Endothelial cell of umbilical vein (primary cell): Measurements from ENCODE around the gene NT5C1A. TPM values are rescaled to one million over a fixed set of nuclear protein-coding genes. Genes with fewer than 3 reads are reported as not detected.

Experiments used
- BruUV-seq: library from RNA; stranded (reverse); fragments of 400-500 nt; replicated peaks from 2 replicates; lab custom pipeline; 2021; lab: Mats Ljungman, UMichigan
- CTCF ChIA-PET: fragments of 300-600, 350-600 bp; sonication (Branson Sonifier 250); formaldehyde crosslinking; loops from one replicate; lab custom pipeline; 2021; ENCODE audit warnings: antibody characterized with exemption, inconsistent platforms; lab: Charles Lee
- POLR2A ChIA-PET: fragments of 300-600, 350-600 bp; sonication (Branson Sonifier 250); formaldehyde crosslinking; loops from one replicate; lab custom pipeline; 2021; ENCODE audit warnings: antibody characterized with exemption, inconsistent platforms; lab: Charles Lee
- DNase-seq: peaks from one replicate; pipeline ENCODE4 v3.0.0-alpha.2; 2011; ENCODE audit warnings: low read depth, low spot score
- FAIRE-seq: peaks from 2 replicates; lab custom pipeline; 2011; peaks lifted over from hg19 to GRCh38; lab: Jason Lieb, UNC
- H2AFZ ChIP-seq: 2 replicates; pipeline ENCODE4 v1.6.0; 2012; ENCODE audit warnings: low read depth, low read length, control low read depth, inconsistent platforms
- H3K27ac ChIP-seq: 2 replicates; pipeline ENCODE4 v1.5.1; 2011; ENCODE audit warnings: low read depth, mild to moderate bottlenecking, control low read depth, low read length, moderate library complexity; ENCODE audit not compliant: insufficient read depth
- H3K27me3 ChIP-seq, 2 experiments: 2 replicates each; pipeline versions ENCODE4 v1.6.0 to v1.6.1; 2011; ENCODE audit warnings: low read length in 2 of 2, mixed read lengths in 1 of 2; ENCODE audit not compliant: control insufficient read depth in 2 of 2, insufficient read depth in 2 of 2
- H3K36me3 ChIP-seq, 2 experiments: 2 replicates in 1 of 2; 3 replicates in 1 of 2; pipeline ENCODE4 v1.5.1; 2011; ENCODE audit warnings: low read length in 2 of 2, mild to moderate bottlenecking in 1 of 2, moderate library complexity in 1 of 2; ENCODE audit not compliant: control insufficient read depth in 2 of 2, insufficient read depth in 2 of 2; ENCODE audit errors: extremely low read depth in 1 of 2
- H3K4me1 ChIP-seq: 3 replicates; pipeline ENCODE4 v1.5.1; 2011; ENCODE audit warnings: mild to moderate bottlenecking, low read length; ENCODE audit not compliant: control insufficient read depth, insufficient read depth; ENCODE audit errors: extremely low read depth
- H3K4me2 ChIP-seq: 2 replicates; pipeline ENCODE4 v1.6.1; 2011; ENCODE audit warnings: low read length, control low read depth, mixed read lengths; ENCODE audit not compliant: insufficient read depth
- H3K4me3 ChIP-seq, 3 experiments: fragments of 200-600 bp in 1 of 3; sonication (generic), shearing (Covaris generic) in 1 of 3; replicated peaks in 1 of 3; 2 replicates each; pipeline ENCODE4 v1.5.1; 2011 to 2016; ENCODE audit warnings: control low read depth in 3 of 3, low read length in 3 of 3, mild to moderate bottlenecking in 2 of 3, inconsistent platforms in 1 of 3, low read depth in 1 of 3, moderate library complexity in 1 of 3; ENCODE audit not compliant: insufficient read depth in 1 of 3
- H3K79me2 ChIP-seq: 2 replicates; pipeline ENCODE4 v1.6.0; 2012; ENCODE audit warnings: low read length, inconsistent platforms; ENCODE audit not compliant: control insufficient read depth, insufficient read depth
- H3K9ac ChIP-seq: replicated peaks from 2 replicates; pipeline ENCODE3; 2011; ENCODE audit warnings: low read length, control low read depth; ENCODE audit not compliant: insufficient read depth; ENCODE audit errors: extremely low read depth
- H3K9me1 ChIP-seq: replicated peaks from 3 replicates; pipeline ENCODE4 v1.6.0; 2011; ENCODE audit warnings: mild to moderate bottlenecking, low read length; ENCODE audit not compliant: control insufficient read depth, insufficient read depth; ENCODE audit errors: extremely low read depth
- H3K9me3 ChIP-seq: replicated peaks from 2 replicates; pipeline ENCODE4 v1.5.1; 2012; ENCODE audit warnings: low read length, inconsistent platforms; ENCODE audit not compliant: control insufficient read depth, insufficient read depth
- H4K20me1 ChIP-seq: replicated peaks from 2 replicates; pipeline ENCODE3; 2011; ENCODE audit warnings: mild to moderate bottlenecking, low read length; ENCODE audit not compliant: control insufficient read depth, insufficient read depth; ENCODE audit errors: extremely low read depth
- EZH2 ChIP-seq: IDR thresholded peaks from 2 replicates; pipeline ENCODE4 v1.6.1; 2012; ENCODE audit warnings: borderline replicate concordance, low read depth, mild to moderate bottlenecking, moderate library complexity, low read length, inconsistent platforms; ENCODE audit not compliant: severe bottlenecking
- FOS ChIP-seq: IDR thresholded peaks from 2 replicates; pipeline ENCODE4 v1.6.1; 2011; ENCODE audit warnings: mild to moderate bottlenecking, low read length, moderate library complexity, borderline replicate concordance; ENCODE audit not compliant: insufficient read depth
- GATA2 ChIP-seq: IDR thresholded peaks from 2 replicates; pipeline ENCODE4 v1.7.0; 2011; ENCODE audit warnings: low read depth, mild to moderate bottlenecking, moderate library complexity, mixed read lengths, low read length; ENCODE audit not compliant: insufficient read length, insufficient read depth
- JUN ChIP-seq: IDR thresholded peaks from 2 replicates; pipeline ENCODE4 v1.6.1; 2011; ENCODE audit warnings: borderline replicate concordance, low read depth; ENCODE audit not compliant: insufficient read length, insufficient read depth
- MYC ChIP-seq: IDR thresholded peaks from one replicate; pipeline ENCODE4 v1.6.1; 2011; ENCODE audit warnings: mild to moderate bottlenecking, low read depth, low read length
- POLR2A ChIP-seq: IDR thresholded peaks from 2 replicates; pipeline ENCODE4 v1.6.1; 2012; ENCODE audit warnings: low read depth, mild to moderate bottlenecking, control low read depth, low read length
- POLR2AphosphoS5 ChIP-seq: IDR thresholded peaks from 2 replicates; pipeline ENCODE4 v1.6.1; 2012; ENCODE audit warnings: low read depth, mild to moderate bottlenecking, control low read depth, low read length, moderate library complexity; ENCODE audit not compliant: insufficient read depth
- dilution Hi-C: fragments of 300-500 bp; cut with MboI; formaldehyde crosslinking; loops from one replicate; pipeline ENCODE4 v1.15.0; 2019; ENCODE audit warnings: low sequenced_read_pairs; ENCODE audit not compliant: extremely low pct_ligation_motif_present
- intact Hi-C: fragments of 100-400 bp; cut with micrococcal nuclease; formaldehyde crosslinking; loops from one replicate; pipeline ENCODE4 v1.10.0; 2022
- polyA plus RNA-seq, 4 experiments: library from polyadenylated mRNA; depleted of rRNA in 3 of 4; stranded (reverse) in 3 of 4; unstranded in 1 of 4; fragments of >200 nt; gene quantifications; 2 replicates each; pipeline versions ENCODE4 v1.2.1 to v1.2.3, GENCODE V29; 2011 to 2012; ENCODE audit warnings: missing spikeins in 1 of 4
- total RNA-seq: library from RNA; stranded (reverse); gene quantifications from 2 replicates; pipeline ENCODE4 v1.2.3, GENCODE V29; 2021
- TF ChIP-seq, protein P1 (sequence below): IDR thresholded peaks from 2 replicates; pipeline ENCODE4 v1.6.1; 2011; ENCODE audit not compliant: insufficient read depth, insufficient read length
- TF ChIP-seq, protein P2 (sequence below), 2 donors: IDR thresholded peaks; 1 replicate in 1 of 2; 2 replicates in 1 of 2; pipeline ENCODE4 v1.5.1; 2011; ENCODE audit warnings: low read length in 2 of 2, mild to moderate bottlenecking in 2 of 2, moderate library complexity in 2 of 2, control low read depth in 1 of 2, inconsistent platforms in 1 of 2, low read depth in 1 of 2; ENCODE audit not compliant: insufficient read depth in 1 of 2; ENCODE audit errors: extremely low read depth in 1 of 2

NT5C1A gene
- total and polyA plus RNA-seq, 2 donors (not counting 3 experiments of a cell fraction or from before 2014, with no cell fraction given), result not detected

DNA sequence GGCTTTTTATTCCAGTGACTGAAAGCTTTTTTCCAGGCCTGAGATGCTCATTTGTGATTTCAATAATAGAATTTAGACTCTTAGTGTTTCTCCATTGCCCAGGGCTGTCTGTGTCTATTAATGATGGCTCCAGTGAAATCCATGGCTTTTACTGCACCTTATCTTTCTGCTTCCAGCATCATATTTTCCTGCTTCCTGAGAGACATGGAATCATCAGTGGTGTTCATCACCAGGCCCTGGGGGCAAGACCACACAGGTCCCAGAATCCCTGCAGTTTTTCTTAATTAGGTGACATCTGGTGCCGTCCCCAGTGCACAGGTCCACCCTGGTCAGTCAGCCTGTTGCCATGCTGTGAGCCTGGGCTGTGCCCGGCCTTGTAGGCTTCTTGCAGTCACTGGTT, 15.5 kb downstream of the NT5C1A start:
- intact Hi-C loops (no loop called here), dilution Hi-C loops (no loop called here)
- Histone ChIP-seq H3K79me2 (no peaks in the 10 kb centered on the region), H3K9ac (no peak overlapping the region), H3K4me3 (no peak overlapping the region), H3K9me1 (no peaks in the 10 kb centered on the region), H3K4me1 (no peaks in the 10 kb centered on the region), H3K36me3 (no peaks in the 10 kb centered on the region), H2AFZ (no peak overlapping the region), H3K27me3 (peaks cover 10 to 11% of the 10 kb centered on the region in 2 experiments), H3K27ac (no peak overlapping the region), H3K4me2 (no peak overlapping the region), H4K20me1 (no peaks in the 10 kb centered on the region), H3K9me3 (no peaks in the 10 kb centered on the region)
- FAIRE-seq (no peak), DNase-seq (no peak)
- BruUV-seq, result no TSS peak
- ChIA-PET CTCF (interaction anchor here (2.6 to 9.7 kb wide), 3 partner anchors 9 to 50 kb away, joined by 13 to 440 read pairs (median 39); no protein-coding TSS in a partner anchor), POLR2A (no interaction called here)
- TF ChIP-seq, protein P1, sequence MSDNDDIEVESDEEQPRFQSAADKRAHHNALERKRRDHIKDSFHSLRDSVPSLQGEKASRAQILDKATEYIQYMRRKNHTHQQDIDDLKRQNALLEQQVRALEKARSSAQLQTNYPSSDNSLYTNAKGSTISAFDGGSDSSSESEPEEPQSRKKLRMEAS, result no peak
- TF ChIP-seq, protein P2, sequence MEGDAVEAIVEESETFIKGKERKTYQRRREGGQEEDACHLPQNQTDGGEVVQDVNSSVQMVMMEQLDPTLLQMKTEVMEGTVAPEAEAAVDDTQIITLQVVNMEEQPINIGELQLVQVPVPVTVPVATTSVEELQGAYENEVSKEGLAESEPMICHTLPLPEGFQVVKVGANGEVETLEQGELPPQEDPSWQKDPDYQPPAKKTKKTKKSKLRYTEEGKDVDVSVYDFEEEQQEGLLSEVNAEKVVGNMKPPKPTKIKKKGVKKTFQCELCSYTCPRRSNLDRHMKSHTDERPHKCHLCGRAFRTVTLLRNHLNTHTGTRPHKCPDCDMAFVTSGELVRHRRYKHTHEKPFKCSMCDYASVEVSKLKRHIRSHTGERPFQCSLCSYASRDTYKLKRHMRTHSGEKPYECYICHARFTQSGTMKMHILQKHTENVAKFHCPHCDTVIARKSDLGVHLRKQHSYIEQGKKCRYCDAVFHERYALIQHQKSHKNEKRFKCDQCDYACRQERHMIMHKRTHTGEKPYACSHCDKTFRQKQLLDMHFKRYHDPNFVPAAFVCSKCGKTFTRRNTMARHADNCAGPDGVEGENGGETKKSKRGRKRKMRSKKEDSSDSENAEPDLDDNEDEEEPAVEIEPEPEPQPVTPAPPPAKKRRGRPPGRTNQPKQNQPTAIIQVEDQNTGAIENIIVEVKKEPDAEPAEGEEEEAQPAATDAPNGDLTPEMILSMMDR (IDR thresholded peaks at IDR 0.05; ENCODE audit: extremely low read depth in 1 of 2, insufficient read depth in 1 of 2, low read depth in 1 of 2, low read length in 2 of 2), result no peak
- TF ChIP-seq GATA2, result no peak
- no peak for TF ChIP-seq MYC
- TF ChIP-seq POLR2AphosphoS5, result no peak
- no peak for TF ChIP-seq JUN
- TF ChIP-seq POLR2A, result no peak
- TF ChIP-seq EZH2, result no peak
- no peak for TF ChIP-seq FOS
